Choroid plexus epithelial cell (primary cell): Measurements from ENCODE around the gene GRB10.

Source experiments
- DNase-seq: peaks from one replicate; pipeline ENCODE4 v3.0.0-alpha.2; 2010; ENCODE audit warnings: low read depth
- H3K4me3 ChIP-seq: 2 replicates; pipeline ENCODE4 v1.5.1; 2011; ENCODE audit warnings: low read depth, mild to moderate bottlenecking, control low read depth, low read length, moderate library complexity
- TF ChIP-seq, protein P1 (sequence below): conservative IDR thresholded peaks from 2 replicates; pipeline ENCODE4 v1.5.1; 2011; ENCODE audit warnings: low read depth, mild to moderate bottlenecking, control low read depth, inconsistent platforms, low read length, moderate library complexity

GRB10 gene

DNA sequence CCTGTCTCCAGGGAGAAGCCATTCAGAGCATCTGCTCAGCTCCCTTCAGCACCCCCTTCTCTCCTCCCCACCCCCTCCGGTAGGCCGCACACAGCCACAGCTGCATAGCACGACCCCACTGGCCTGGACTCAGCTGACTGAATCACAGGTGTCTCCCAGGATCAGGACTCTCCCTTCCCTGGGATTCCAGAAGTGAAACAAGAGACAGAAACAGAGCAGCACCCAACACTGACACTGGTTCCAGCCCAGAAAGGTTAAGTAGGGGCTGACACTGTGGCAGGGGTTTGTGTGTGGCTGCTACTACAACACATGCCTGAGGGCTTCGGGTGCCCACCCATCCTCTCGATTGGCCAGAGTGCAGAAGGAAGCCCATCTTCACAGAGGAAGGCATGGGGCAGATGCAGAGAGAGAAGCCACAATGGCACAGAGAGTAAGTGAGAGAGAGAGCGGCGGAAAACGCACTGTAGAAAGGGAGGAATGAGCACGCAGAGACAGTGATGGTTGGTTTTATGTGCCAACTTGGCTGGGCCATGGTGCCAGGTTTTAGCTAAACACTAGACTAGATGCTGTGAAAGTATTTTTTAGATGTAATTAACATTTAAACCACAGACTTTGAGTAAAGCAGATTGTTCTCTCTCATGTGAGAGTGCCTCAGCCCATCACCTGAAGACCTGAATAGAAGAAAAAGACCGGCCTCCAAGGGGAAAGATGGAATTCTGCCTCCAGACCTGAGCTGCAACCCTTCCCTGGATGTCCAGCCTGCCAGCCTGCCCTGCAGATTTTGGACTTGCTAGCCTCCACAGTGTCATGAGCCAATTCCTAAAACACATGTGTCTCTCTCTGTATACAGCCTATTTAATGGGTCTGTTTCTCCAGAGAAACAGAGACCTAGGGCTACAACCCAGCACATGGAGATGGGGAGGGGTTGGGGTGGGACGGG is 107.5 kb downstream of the GRB10 start:
- no peak for DNase-seq
- TF ChIP-seq, protein P1, sequence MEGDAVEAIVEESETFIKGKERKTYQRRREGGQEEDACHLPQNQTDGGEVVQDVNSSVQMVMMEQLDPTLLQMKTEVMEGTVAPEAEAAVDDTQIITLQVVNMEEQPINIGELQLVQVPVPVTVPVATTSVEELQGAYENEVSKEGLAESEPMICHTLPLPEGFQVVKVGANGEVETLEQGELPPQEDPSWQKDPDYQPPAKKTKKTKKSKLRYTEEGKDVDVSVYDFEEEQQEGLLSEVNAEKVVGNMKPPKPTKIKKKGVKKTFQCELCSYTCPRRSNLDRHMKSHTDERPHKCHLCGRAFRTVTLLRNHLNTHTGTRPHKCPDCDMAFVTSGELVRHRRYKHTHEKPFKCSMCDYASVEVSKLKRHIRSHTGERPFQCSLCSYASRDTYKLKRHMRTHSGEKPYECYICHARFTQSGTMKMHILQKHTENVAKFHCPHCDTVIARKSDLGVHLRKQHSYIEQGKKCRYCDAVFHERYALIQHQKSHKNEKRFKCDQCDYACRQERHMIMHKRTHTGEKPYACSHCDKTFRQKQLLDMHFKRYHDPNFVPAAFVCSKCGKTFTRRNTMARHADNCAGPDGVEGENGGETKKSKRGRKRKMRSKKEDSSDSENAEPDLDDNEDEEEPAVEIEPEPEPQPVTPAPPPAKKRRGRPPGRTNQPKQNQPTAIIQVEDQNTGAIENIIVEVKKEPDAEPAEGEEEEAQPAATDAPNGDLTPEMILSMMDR: no peak
- H3K4me3 ChIP-seq: no peak overlapping the region

DNA sequence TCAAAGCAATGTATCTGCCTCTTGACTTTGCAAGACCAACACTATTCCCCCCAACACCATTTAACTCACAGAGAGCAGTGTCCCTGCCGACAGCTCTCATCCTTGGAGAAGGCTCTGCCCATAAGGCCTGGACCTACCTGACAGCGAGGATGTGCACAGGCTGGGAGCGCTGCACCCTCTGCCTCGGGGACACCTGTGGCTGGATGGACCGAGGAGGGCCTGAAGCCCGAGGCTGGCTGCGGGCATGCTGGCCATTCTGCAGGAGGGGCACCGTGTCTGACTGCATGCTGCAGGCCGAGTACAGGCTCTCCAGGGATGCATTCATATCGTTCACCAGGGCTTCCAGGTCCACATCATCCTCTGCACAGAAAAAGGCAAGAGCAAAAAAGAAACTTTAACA is 108.4 kb downstream of the GRB10 start:
- TF ChIP-seq, protein P1: no peak
- DNase-seq: no peak
- no peak overlapping the region for H3K4me3 ChIP-seq

- no peak for DNase-seq
- TF ChIP-seq, protein P1: no peak
- no peak overlapping the region for H3K4me3 ChIP-seq
Observed at GRCh38 chr7:50673096-50673495, 109.6 kb downstream of the GRB10 start.

- TF ChIP-seq, protein P1: no peak
- H3K4me3 ChIP-seq: no peak overlapping the region
- DNase-seq: no peak
Observed at GRCh38 chr7:50672045-50672444, 110.7 kb downstream of the GRB10 start.

GRCh38 chr7:50671386-50671785 is 111.3 kb downstream of the GRB10 start:
- no peak overlapping the region for H3K4me3 ChIP-seq
- DNase-seq: no peak
- TF ChIP-seq, protein P1: no peak

DNA sequence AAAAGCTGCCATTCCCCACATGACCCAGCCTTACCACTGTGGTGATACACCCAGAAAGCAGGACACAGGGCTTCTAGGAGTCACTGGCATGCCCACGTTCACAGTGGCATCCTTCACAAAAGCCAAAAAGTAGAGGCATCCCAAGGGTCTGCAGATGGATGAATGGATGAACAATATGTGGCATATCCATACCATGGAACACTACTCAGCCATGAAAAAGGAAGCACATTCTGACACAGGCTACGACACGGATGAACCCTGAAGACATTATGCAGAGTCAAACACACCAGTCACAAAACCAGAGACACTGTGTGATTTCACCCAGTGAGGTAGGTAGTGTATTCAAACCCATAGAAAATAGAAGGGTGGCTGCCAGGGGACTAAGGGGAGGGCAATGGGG is 112.8 kb downstream of the GRB10 start:
- TF ChIP-seq, protein P1: no peak
- no peak for DNase-seq
- H3K4me3 ChIP-seq: no peak overlapping the region

- no peak overlapping the region for H3K4me3 ChIP-seq
- TF ChIP-seq, protein P1: no peak
- no peak for DNase-seq
Observed at GRCh38 chr7:50667789-50668226, 114.9 kb downstream of the GRB10 start.
